ENCODE results near the gene DCLK1. TPM values are rescaled to one million over a fixed set of nuclear protein-coding genes. Genes with fewer than 3 reads are reported as not detected.

The DCLK1 gene
- total RNA-seq, 1 experiment from 2014 or later: 1.4 TPM

DNA sequence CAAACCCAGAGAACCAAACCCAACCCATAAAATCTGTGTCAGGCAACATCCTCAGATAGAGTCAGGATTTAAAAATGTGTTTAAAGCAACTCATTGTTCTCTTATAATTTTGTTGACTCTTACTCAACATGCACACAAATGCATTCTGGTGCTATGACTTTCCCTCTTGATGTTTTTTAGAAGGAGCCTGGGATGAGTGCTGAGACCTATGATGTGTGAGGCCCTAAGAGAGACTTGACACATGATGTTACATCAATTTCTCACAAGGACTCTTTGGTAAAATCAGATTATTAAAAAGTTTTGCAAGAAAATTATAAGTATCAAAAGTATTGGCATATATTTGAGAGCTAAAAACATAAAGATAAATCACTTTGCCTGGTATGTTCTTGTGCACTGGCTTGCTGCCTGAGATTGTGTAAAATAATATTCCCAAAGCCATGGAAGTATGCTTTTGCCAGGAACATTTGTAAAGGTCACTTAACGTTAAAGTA is 173.9 kb downstream of the DCLK1 start:
- Histone ChIP-seq H2AFZ (no peak overlapping the region), H3K4me2 (no peak overlapping the region), H3K9me3 (ENCODE audit: insufficient read depth, low read depth) (no peaks in the 10 kb centered on the region), H3K9me2 (ENCODE audit: insufficient read depth) (no peaks in the 10 kb centered on the region), H4K20me1 (ENCODE audit: insufficient read depth) (no peaks in the 10 kb centered on the region), H3K4me3 (no peak overlapping the region), H3K27ac (no peak overlapping the region), H3K36me3 (ENCODE audit: low read depth) (no peaks in the 10 kb centered on the region), H3K27me3 (ENCODE audit: insufficient read depth, low read depth) (no peaks in the 10 kb centered on the region), H3K4me1 (replicated peaks; ENCODE audit: insufficient read depth) (no peaks in the 10 kb centered on the region), H3F3A (ENCODE audit: insufficient read depth, low read depth) (no peaks in the 10 kb centered on the region), H3K79me2 (ENCODE audit: low read depth) (no peaks in the 10 kb centered on the region)
- no TSS peak for BruUV-seq (replicated peaks)
- DNase-seq: no peak
- intact Hi-C loops (cut with micrococcal nuclease; ENCODE audit: unreplicated experiment): loop anchor here (10.0 kb wide), 1 partner anchor 742 kb away; no protein-coding TSS in a partner anchor
- CTCF ChIA-PET: no interaction called here
- TF ChIP-seq EZH2 (IDR thresholded peaks at IDR 0.05; ENCODE audit: low read depth): no peak
- TF ChIP-seq, protein P1, sequence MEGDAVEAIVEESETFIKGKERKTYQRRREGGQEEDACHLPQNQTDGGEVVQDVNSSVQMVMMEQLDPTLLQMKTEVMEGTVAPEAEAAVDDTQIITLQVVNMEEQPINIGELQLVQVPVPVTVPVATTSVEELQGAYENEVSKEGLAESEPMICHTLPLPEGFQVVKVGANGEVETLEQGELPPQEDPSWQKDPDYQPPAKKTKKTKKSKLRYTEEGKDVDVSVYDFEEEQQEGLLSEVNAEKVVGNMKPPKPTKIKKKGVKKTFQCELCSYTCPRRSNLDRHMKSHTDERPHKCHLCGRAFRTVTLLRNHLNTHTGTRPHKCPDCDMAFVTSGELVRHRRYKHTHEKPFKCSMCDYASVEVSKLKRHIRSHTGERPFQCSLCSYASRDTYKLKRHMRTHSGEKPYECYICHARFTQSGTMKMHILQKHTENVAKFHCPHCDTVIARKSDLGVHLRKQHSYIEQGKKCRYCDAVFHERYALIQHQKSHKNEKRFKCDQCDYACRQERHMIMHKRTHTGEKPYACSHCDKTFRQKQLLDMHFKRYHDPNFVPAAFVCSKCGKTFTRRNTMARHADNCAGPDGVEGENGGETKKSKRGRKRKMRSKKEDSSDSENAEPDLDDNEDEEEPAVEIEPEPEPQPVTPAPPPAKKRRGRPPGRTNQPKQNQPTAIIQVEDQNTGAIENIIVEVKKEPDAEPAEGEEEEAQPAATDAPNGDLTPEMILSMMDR (conservative IDR thresholded peaks at IDR 0.05): no peak
- POLR2A ChIA-PET (ENCODE audit: unreplicated experiment): no interaction called here

DNA sequence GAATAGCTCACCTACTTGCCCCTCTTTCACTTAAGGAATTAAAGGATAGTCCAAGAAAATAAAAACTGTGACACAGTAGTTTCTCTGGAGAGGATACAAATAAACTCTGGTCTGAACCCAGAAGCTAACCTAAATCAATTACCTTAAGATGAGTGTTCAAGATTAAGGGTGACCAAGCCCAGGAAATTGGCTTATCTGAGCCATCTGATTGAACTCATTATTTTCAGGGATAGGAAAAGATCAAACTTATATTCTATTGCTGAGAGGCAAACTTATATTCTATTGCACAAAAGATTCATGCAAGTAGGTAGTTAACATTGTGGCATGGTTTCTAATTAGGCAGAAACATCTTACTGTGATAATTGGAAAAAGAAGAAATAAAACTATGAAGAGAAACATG is 175.1 kb downstream of the DCLK1 start:
- Histone ChIP-seq H3K36me3 (ENCODE audit: low read depth) (no peaks in the 10 kb centered on the region), H3K79me2 (ENCODE audit: low read depth) (no peaks in the 10 kb centered on the region), H4K20me1 (ENCODE audit: insufficient read depth) (no peaks in the 10 kb centered on the region), H3K27me3 (ENCODE audit: insufficient read depth, low read depth) (no peaks in the 10 kb centered on the region), H3K4me1 (replicated peaks; ENCODE audit: insufficient read depth) (no peaks in the 10 kb centered on the region), H3F3A (ENCODE audit: insufficient read depth, low read depth) (no peaks in the 10 kb centered on the region), H3K4me2 (no peak overlapping the region), H3K4me3 (no peak overlapping the region), H3K9me3 (ENCODE audit: insufficient read depth, low read depth) (no peaks in the 10 kb centered on the region), H3K27ac (no peak overlapping the region), H2AFZ (no peak overlapping the region), H3K9me2 (ENCODE audit: insufficient read depth) (no peaks in the 10 kb centered on the region)
- no TSS peak for BruUV-seq (replicated peaks)
- intact Hi-C loops (cut with micrococcal nuclease; ENCODE audit: unreplicated experiment): loop anchor here (10.0 kb wide), 1 partner anchor 741 kb away; no protein-coding TSS in a partner anchor
- TF ChIP-seq, protein P1 (conservative IDR thresholded peaks at IDR 0.05): no peak
- no peak for TF ChIP-seq EZH2 (IDR thresholded peaks at IDR 0.05; ENCODE audit: low read depth)
- ChIA-PET CTCF (no interaction called here), POLR2A (ENCODE audit: unreplicated experiment) (no interaction called here)
- DNase-seq: no peak

DNA sequence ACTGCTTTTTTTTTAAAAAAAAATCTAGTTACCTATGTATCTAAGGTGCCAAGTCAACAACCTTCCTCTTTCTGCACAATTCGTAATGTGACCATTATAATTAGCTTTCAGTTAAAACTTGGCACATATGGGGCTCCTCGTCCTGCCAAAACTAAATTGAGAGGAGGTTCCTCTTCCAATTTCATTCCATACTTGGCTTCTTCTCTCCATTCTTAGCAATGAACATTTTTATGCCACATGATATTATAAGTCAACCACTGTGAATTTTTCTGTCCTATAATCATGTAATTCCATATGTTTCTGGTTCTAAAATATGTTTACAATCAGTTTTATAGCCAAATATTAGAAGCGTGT is 177.0 kb downstream of the DCLK1 start:
- H3K27me3 ChIP-seq (ENCODE audit: insufficient read depth, low read depth): no peaks in the 10 kb centered on the region
- no peaks in the 10 kb centered on the region for H3F3A ChIP-seq (ENCODE audit: insufficient read depth, low read depth)
- H3K4me1 ChIP-seq (replicated peaks; ENCODE audit: insufficient read depth): no peaks in the 10 kb centered on the region
- no peak overlapping the region for H2AFZ ChIP-seq
- no peak overlapping the region for H3K27ac ChIP-seq
- POLR2A ChIA-PET (ENCODE audit: unreplicated experiment): interaction anchor here (0.7 kb wide), 1 partner anchor 36 kb away, joined by 4 read pairs; no protein-coding TSS in a partner anchor
- TF ChIP-seq EZH2 (IDR thresholded peaks at IDR 0.05; ENCODE audit: low read depth): no peak
- TF ChIP-seq, protein P1 (conservative IDR thresholded peaks at IDR 0.05): no peak
- H3K36me3 ChIP-seq (ENCODE audit: low read depth): no peaks in the 10 kb centered on the region
- no peak overlapping the region for H3K4me3 ChIP-seq
- DNase-seq: no peak
- CTCF ChIA-PET: interaction anchor here (0.6 to 0.7 kb wide), 2 partner anchors 54 to 785 kb away, joined by 3 read pairs; no protein-coding TSS in a partner anchor
- intact Hi-C loops (cut with micrococcal nuclease; ENCODE audit: unreplicated experiment): loop anchor here (10.0 kb wide), 1 partner anchor 739 kb away; no protein-coding TSS in a partner anchor
- H3K9me3 ChIP-seq (ENCODE audit: insufficient read depth, low read depth): no peaks in the 10 kb centered on the region
- H3K79me2 ChIP-seq (ENCODE audit: low read depth): no peaks in the 10 kb centered on the region
- no TSS peak for BruUV-seq (replicated peaks)
- H3K4me2 ChIP-seq: no peak overlapping the region
- H3K9me2 ChIP-seq (ENCODE audit: insufficient read depth): no peaks in the 10 kb centered on the region
- no peaks in the 10 kb centered on the region for H4K20me1 ChIP-seq (ENCODE audit: insufficient read depth)
